RWPE1 (cell line): ENCODE measurements around the gene GPATCH1.
"Not testable (repeated sequence)": the region's sequence is repeated elsewhere in the genome, so short reads cannot be mapped to it uniquely, and the experiment has no call there.

Experiments used
- CTCF ChIA-PET: fragments of 350-600 bp; sonication (Branson Sonifier 250); formaldehyde crosslinking; extraction: SDS; loops from one replicate; lab custom pipeline; 2021; lab: Yijun Ruan, JAX
- POLR2A ChIA-PET: fragments of 400-600 bp; formaldehyde crosslinking; extraction: SDS; loops from one replicate; lab custom pipeline; 2020; ENCODE audit warnings: antibody characterized with exemption; ENCODE audit not compliant: low non-redundant PET; lab: Yijun Ruan, JAX
- DNase-seq: peaks from one replicate; pipeline ENCODE4 v3.0.0; 2012; ENCODE audit warnings: low spot score
- H3K27ac ChIP-seq: fragments of 450-650 bp; 2 replicates; pipeline ENCODE4 v1.5.1; 2017
- CTCF ChIP-seq: fragments of 450-650 bp; conservative IDR thresholded peaks from 2 replicates; pipeline ENCODE4 v1.5.1; 2017; ENCODE audit warnings: low read depth, mild to moderate bottlenecking

GPATCH1 gene

DNA sequence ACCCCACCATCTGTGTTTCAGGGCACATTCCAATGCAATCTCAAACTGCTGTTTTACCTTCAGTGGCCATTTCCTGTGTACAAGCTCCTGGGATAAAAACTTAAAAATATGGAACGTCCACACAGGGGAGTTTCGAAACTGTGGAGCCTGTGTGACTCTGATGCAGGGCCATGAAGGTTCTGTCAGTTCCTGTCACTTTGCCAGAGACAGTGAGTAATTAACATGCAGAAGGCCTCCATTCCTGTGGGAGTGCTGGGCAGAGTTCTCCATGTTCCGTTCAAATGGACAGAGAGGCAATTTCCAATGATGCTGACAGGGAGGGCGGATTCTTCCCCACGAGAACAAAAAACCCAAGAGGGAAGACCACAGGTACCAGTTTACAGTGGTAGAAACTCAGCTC, 75.4 kb downstream of the GPATCH1 start:
- CTCF ChIA-PET = interaction anchor here (0.5 to 0.6 kb wide), 2 partner anchors 154 to 365 kb away, joined by 3 to 8 read pairs; no protein-coding TSS in a partner anchor
- no peak for TF ChIP-seq CTCF
- no peak overlapping the region for H3K27ac ChIP-seq
- no peak for DNase-seq
- POLR2A ChIA-PET = no interaction called here

- DNase-seq = no peak
- H3K27ac ChIP-seq = no peak overlapping the region
- ChIA-PET POLR2A (no interaction called here), CTCF (no interaction called here)
- no peak for TF ChIP-seq CTCF
These were observed 76.9 kb downstream of the GPATCH1 start for GRCh38 chr19:33157906-33158305.

GRCh38 chr19:33158365-33158764, 77.4 kb downstream of the GPATCH1 start:
- ChIA-PET POLR2A (no interaction called here), CTCF (no interaction called here)
- no peak for DNase-seq
- no peak for TF ChIP-seq CTCF
- no peak overlapping the region for H3K27ac ChIP-seq

DNA sequence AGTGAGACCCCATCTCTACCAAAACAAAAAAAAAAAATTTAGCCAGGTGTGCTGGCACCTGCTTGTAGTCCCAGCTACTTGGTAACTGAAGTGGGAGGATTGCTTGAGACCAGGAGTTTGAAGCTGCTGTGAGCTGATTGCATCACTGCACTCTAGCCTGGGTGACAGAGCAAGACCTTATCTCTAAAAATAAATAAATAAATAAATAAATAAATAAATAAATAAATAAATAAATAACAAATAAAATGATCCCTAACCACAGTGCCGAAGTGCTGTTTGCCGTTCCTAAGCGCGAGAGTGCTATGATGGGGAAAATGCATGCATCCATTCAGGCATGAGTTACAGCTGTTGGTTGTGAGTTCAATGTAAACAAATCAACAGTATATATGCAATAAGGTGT, 78.2 kb downstream of the GPATCH1 start:
- no peak for TF ChIP-seq CTCF
- ChIA-PET CTCF (no interaction called here), POLR2A (no interaction called here)
- no peak for DNase-seq
- no peak overlapping the region for H3K27ac ChIP-seq

DNA sequence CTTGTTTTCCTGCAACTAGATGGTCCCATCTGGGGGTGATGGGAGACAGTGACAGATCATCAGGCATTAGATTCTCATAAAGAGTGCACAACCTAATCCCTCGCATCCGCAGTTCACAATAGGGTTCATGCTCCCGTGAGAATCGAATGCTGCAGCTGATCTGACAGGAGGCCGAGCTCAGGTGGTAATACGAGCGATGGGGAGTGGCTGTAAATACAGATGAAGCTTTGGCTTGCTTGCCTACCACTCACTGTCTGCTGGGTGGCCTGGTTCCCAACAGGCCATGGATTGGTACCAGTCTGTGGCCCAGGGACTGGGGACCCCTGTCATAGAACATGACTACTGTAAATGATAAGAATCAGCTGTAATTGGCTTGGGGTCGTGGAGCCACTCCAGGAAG, 78.9 kb downstream of the GPATCH1 start:
- no peak overlapping the region for H3K27ac ChIP-seq
- no peak for TF ChIP-seq CTCF
- CTCF ChIA-PET = no interaction called here
- POLR2A ChIA-PET = no interaction called here
- no peak for DNase-seq

- CTCF ChIA-PET = interaction anchor here (1.6 kb wide), 1 partner anchor 245 kb away, joined by 7 read pairs; no protein-coding TSS in a partner anchor
- POLR2A ChIA-PET = no interaction called here
- TF ChIP-seq CTCF = no peak
- no peak for DNase-seq
- H3K27ac ChIP-seq = no peak overlapping the region
These were observed 80.2 kb downstream of the GPATCH1 start for GRCh38 chr19:33161201-33161600.

- DNase-seq = no peak
- ChIA-PET CTCF (no interaction called here), POLR2A (no interaction called here)
These were observed 82.5 kb downstream of the GPATCH1 start for GRCh38 chr19:33163481-33163880.

GRCh38 chr19:33166037-33166436, 85.1 kb downstream of the GPATCH1 start:
- POLR2A ChIA-PET, CTCF ChIA-PET, H3K27ac ChIP-seq, DNase-seq: not testable (repeated sequence)

More at GRCh38 chr19:33163481-33163880, 82.5 kb downstream of the GPATCH1 start:
- no peak overlapping the region for H3K27ac ChIP-seq
- no peak for TF ChIP-seq CTCF
